Left ventricle myocardium inferior (tissue), 1 donor: ENCODE data around the gene ANKRD53. TPM values are rescaled to one million over a fixed set of nuclear protein-coding genes. Genes with fewer than 3 reads are reported as not detected.
"Not testable (repeated sequence)": the region's sequence is repeated elsewhere in the genome, so short reads cannot be mapped to it uniquely, and the experiment has no call there.

Experiments used
- DNase-seq: peaks from one replicate; pipeline ENCODE4 v3.0.0-alpha.2; 2020
- H3K27ac ChIP-seq: fragments of 200-600 bp; replicated peaks from 2 replicates; pipeline ENCODE4 v1.8.0; 2021
- H3K27me3 ChIP-seq: fragments of 200-600 bp; 2 replicates; pipeline ENCODE4 v1.8.0; 2021; ENCODE audit warnings: low read depth
- H3K36me3 ChIP-seq: fragments of 200-600 bp; 2 replicates; pipeline ENCODE4 v1.8.0; 2021
- H3K4me1 ChIP-seq: fragments of 200-600 bp; 2 replicates; pipeline ENCODE4 v1.8.0; 2021
- H3K4me3 ChIP-seq: fragments of 200-600 bp; 2 replicates; pipeline ENCODE4 v1.8.0; 2021; ENCODE audit warnings: mild to moderate bottlenecking, moderate library complexity
- H3K9me3 ChIP-seq: fragments of 200-600 bp; replicated peaks from 2 replicates; pipeline ENCODE4 v1.8.0; 2021
- intact Hi-C: fragments of 100-400 bp; cut with micrococcal nuclease; formaldehyde crosslinking; loops from one replicate; pipeline ENCODE4 v1.11.0; 2022
- total RNA-seq: library from RNA; stranded (reverse); fragmentation: NEBNext Ultra II Directional; extraction: Animal tissue kit (Norgen Biotek cat#: 25700); gene quantifications from one replicate; pipeline ENCODE4 v1.2.1, GENCODE V29; 2021
- TF ChIP-seq, protein P1 (sequence below): fragments of 200-600 bp; IDR thresholded peaks from 2 replicates; pipeline ENCODE4 v1.8.0; 2021; ENCODE audit warnings: antibody characterized with exemption, mild to moderate bottlenecking, borderline replicate concordance
- donor health status: DM: no; HTN: yes; CAD: no; lungs with severe emphysema.

Gene ANKRD53
- total RNA-seq, 1 donor from 2014 or later, result 0.33 TPM

DNA sequence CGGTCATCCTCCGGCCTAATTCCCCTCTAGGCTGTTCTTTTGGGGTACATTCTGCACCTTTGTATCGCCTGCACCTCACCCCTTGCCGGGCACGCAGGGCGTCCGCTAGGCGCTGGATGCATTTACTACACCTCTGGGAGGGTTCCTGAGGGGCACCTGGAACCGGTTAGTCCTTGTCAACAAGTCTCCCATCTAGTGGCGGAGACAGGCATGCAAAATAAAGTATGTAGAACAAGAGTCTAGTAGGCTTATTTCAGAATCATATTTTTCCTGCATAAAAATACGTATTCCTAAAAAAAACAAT is 16.9 kb downstream of the ANKRD53 start:
- TF ChIP-seq, protein P1, sequence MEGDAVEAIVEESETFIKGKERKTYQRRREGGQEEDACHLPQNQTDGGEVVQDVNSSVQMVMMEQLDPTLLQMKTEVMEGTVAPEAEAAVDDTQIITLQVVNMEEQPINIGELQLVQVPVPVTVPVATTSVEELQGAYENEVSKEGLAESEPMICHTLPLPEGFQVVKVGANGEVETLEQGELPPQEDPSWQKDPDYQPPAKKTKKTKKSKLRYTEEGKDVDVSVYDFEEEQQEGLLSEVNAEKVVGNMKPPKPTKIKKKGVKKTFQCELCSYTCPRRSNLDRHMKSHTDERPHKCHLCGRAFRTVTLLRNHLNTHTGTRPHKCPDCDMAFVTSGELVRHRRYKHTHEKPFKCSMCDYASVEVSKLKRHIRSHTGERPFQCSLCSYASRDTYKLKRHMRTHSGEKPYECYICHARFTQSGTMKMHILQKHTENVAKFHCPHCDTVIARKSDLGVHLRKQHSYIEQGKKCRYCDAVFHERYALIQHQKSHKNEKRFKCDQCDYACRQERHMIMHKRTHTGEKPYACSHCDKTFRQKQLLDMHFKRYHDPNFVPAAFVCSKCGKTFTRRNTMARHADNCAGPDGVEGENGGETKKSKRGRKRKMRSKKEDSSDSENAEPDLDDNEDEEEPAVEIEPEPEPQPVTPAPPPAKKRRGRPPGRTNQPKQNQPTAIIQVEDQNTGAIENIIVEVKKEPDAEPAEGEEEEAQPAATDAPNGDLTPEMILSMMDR, result peak; percentile 17
- Histone ChIP-seq H3K4me3 (peak overlapping the region; percentile 100), H3K9me3 (no peaks in the 10 kb centered on the region), H3K36me3 (peaks cover 15% of the 10 kb centered on the region), H3K4me1 (peaks cover 38% of the 10 kb centered on the region), H3K27ac (peak overlapping the region; percentile 91), H3K27me3 (no peaks in the 10 kb centered on the region)
- intact Hi-C loops, result no loop called here
- no peak for DNase-seq

- H3K4me3 ChIP-seq, H3K9me3 ChIP-seq, DNase-seq, intact Hi-C loops, H3K27me3 ChIP-seq, H3K27ac ChIP-seq, H3K36me3 ChIP-seq: not testable (repeated sequence)
- peaks cover 14% of the 10 kb centered on the region for H3K4me1 ChIP-seq
Observed at GRCh38 chr2:70998885-70999284, 20.5 kb downstream of the ANKRD53 start.

GRCh38 chr2:70999362-70999761 is 20.9 kb downstream of the ANKRD53 start:
- H3K4me3 ChIP-seq, result no peak overlapping the region
- peaks cover 10% of the 10 kb centered on the region for H3K4me1 ChIP-seq
- H3K27ac ChIP-seq, result no peak overlapping the region
- no peaks in the 10 kb centered on the region for H3K36me3 ChIP-seq
- intact Hi-C loops, result no loop called here
- no peak for DNase-seq
- H3K27me3 ChIP-seq, result no peaks in the 10 kb centered on the region
- TF ChIP-seq, protein P1, result no peak
- no peaks in the 10 kb centered on the region for H3K9me3 ChIP-seq

DNA sequence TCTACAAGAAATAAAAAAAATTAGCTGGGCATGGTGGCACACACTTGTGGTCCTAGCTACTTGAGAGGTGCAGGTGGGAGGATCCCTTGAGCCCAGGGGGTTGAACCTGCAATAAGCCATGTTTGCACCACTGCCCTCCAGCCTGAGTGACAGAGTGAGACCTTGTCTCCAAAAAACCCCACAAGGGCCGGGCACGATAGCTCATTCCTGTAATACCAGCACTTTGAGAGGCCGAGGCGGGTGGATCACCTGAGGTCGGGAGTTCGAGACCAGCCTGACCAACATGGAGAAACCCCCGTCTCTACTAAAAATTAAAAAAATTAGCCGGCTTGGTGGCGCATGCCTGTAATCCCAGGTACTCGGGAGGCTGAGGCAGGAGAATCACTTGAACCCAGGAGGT is 21.5 kb downstream of the ANKRD53 start:
- H3K4me1 ChIP-seq, H3K27ac ChIP-seq, H3K9me3 ChIP-seq, H3K27me3 ChIP-seq, H3K4me3 ChIP-seq, H3K36me3 ChIP-seq, intact Hi-C loops, DNase-seq: not testable (repeated sequence)

DNA sequence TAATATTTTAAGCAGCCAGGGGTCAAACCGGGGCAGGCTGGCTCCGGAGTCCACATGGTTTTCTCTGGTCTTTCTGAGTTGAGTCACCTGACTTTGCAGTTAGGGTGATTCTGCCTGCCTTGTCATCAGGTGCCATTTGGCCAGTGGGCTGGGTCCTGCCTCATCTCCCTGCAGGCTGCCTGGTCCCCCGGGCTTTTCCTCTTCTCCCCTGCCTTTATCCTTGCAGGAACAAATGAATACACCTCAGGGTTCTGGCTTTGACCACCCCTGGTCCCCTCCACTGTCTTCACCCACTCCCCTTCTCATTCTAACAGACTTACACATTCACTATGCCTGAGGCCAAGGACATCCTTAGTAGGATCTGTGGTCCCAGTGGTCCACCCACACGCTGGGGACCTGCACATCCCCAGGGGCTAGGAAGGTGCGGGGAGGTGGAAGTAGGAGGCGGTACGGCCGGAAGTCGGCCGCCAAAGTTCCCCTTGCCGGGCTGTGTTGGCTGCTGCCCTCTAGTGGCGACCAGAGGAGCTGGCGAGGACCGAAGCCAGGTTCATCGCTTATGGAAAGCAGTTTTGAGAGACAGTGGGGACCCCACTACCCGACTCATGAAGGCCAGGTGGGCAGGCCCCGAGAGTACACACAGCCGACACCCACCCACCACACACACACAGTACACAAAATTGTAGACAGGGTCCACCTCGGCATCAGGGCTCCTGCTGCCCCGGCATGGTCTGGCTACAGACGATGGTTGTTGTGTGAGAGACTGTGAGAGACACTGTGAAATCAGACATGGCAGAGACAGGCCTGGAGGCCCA is 22.6 kb downstream of the ANKRD53 start:
- Histone ChIP-seq H3K4me1 (no peaks in the 10 kb centered on the region), H3K27me3 (no peaks in the 10 kb centered on the region), H3K9me3 (no peaks in the 10 kb centered on the region), H3K4me3 (peak overlapping the region; percentile 44), H3K27ac (no peak overlapping the region), H3K36me3 (no peaks in the 10 kb centered on the region)
- peak; percentile 72 for DNase-seq
- intact Hi-C loops, result no loop called here
- TF ChIP-seq, protein P1, result peak; percentile 98

DNA sequence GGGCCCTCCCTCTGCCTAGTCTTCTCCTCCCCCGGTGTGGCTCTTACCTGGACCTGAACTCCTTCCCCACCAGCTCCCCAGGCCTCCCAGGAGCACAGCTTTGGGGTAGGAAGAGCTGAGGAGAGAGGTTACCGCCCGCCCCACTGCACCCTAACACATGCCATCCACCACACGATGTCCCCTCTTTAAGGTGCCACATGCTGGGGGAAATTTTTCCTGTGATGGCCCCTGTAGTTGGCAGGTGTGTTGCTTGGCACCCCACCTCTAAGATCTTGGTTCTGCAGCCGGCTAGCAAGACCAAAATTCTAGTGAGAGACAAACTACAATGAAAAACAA is 23.1 kb downstream of the ANKRD53 start:
- Histone ChIP-seq H3K4me1 (no peaks in the 10 kb centered on the region), H3K27ac (no peak overlapping the region), H3K4me3 (no peak overlapping the region), H3K27me3 (peaks cover under 1% of the 10 kb centered on the region), H3K9me3 (no peaks in the 10 kb centered on the region), H3K36me3 (no peaks in the 10 kb centered on the region)
- DNase-seq, result no peak
- intact Hi-C loops, result no loop called here
- TF ChIP-seq, protein P1, result no peak
